WERI-Rb-1 (cell line): Measurements from ENCODE around the gene DSG1.

Source experiments
- DNase-seq: peaks from one replicate; pipeline ENCODE4 v3.0.0-alpha.2; 2020
- H3K27ac ChIP-seq: fragments of 250-450 bp; sonication (Bioruptor Pico); 2 replicates; pipeline ENCODE4 v1.5.1; 2020; ENCODE audit warnings: mild to moderate bottlenecking, moderate library complexity
- H3K27me3 ChIP-seq: fragments of 250-450 bp; sonication (Bioruptor Pico); 2 replicates; pipeline ENCODE4 v1.5.1; 2021; ENCODE audit warnings: mild to moderate bottlenecking, low read depth, moderate library complexity; ENCODE audit not compliant: insufficient read depth, severe bottlenecking
- H3K36me3 ChIP-seq: fragments of 250-450 bp; sonication (Bioruptor Pico); 2 replicates; pipeline ENCODE4 v1.5.1; 2020; ENCODE audit warnings: mild to moderate bottlenecking, moderate library complexity
- H3K4me3 ChIP-seq: 2 replicates; pipeline ENCODE4 v1.5.1; 2011; ENCODE audit warnings: low read depth, mild to moderate bottlenecking, control low read depth, low read length
- H3K9me3 ChIP-seq: fragments of 250-450 bp; sonication (Bioruptor Pico); 2 replicates; pipeline ENCODE4 v1.5.1; 2021; ENCODE audit warnings: mild to moderate bottlenecking, moderate library complexity; ENCODE audit not compliant: severe bottlenecking
- TF ChIP-seq, protein P1 (sequence below): IDR thresholded peaks from 2 replicates; pipeline ENCODE4 v1.5.1; 2011; ENCODE audit warnings: low read depth, mild to moderate bottlenecking, control low read depth, inconsistent platforms, low read length

The DSG1 gene

DNA sequence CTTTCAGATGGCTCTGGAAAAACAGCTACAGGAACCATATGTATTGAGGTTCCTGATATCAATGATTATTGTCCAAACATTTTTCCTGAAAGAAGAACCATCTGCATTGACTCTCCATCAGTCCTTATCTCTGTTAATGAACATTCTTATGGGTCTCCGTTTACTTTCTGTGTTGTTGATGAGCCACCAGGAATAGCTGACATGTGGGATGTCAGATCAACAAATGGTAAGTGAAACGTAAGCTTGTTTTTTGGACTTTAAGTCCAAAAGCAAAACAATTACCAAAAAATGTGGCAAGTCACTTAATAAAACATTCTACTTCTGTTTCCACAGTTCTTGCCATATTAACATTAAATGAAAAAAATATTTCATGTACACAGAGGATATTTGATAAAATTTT lies 85.4 kb downstream of the DSG1 start:
- no peaks in the 10 kb centered on the region for H3K36me3 ChIP-seq
- no peaks in the 10 kb centered on the region for H3K27me3 ChIP-seq
- H3K9me3 ChIP-seq, result no peaks in the 10 kb centered on the region
- H3K4me3 ChIP-seq, result no peak overlapping the region
- DNase-seq, result no peak
- TF ChIP-seq, protein P1, sequence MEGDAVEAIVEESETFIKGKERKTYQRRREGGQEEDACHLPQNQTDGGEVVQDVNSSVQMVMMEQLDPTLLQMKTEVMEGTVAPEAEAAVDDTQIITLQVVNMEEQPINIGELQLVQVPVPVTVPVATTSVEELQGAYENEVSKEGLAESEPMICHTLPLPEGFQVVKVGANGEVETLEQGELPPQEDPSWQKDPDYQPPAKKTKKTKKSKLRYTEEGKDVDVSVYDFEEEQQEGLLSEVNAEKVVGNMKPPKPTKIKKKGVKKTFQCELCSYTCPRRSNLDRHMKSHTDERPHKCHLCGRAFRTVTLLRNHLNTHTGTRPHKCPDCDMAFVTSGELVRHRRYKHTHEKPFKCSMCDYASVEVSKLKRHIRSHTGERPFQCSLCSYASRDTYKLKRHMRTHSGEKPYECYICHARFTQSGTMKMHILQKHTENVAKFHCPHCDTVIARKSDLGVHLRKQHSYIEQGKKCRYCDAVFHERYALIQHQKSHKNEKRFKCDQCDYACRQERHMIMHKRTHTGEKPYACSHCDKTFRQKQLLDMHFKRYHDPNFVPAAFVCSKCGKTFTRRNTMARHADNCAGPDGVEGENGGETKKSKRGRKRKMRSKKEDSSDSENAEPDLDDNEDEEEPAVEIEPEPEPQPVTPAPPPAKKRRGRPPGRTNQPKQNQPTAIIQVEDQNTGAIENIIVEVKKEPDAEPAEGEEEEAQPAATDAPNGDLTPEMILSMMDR, result no peak
- no peak overlapping the region for H3K27ac ChIP-seq
